NAMALWA (cell line): ENCODE data around the gene USB1.
"Not testable (repeated sequence)": the region's sequence is repeated elsewhere in the genome, so short reads cannot be mapped to it uniquely, and the experiment has no call there.

Source experiments
- DNase-seq: peaks from one replicate; pipeline ENCODE4 v3.0.0-alpha.2; 2015; ENCODE audit warnings: low spot score

The USB1 gene

DNA sequence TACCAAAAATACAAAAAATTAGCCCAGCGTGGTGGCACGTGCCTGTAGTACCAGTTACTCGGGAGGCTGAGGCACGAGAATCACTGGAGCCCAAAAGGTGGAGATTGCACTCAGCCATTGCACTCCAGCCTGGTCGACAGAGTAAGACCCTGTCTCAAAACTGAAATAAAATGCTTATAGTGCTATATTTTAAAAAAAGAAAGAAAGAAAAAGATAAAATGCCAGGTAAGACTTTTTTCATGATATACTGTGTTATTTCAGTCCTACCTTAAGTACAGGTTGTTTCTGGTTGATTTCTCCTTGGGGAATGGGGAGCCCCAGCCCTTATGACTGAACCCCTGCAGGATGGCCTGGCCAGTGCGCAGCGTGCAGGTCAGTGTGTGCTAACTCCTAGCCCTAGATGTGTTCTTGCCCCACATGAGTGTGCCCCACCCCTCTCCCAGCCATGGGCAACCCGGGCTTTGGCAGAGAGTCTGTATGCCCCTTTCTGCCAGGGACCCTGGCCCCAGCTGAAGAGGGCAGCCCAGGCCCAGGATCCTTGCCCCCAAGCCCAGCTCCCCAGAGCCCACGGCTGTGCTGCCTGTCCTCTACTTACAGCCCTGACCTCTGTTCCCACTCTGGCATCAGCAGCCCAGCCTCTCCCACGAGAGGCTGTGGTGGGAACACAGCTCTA is 31.6 kb upstream of the USB1 start:
- DNase-seq: no peak

DNA sequence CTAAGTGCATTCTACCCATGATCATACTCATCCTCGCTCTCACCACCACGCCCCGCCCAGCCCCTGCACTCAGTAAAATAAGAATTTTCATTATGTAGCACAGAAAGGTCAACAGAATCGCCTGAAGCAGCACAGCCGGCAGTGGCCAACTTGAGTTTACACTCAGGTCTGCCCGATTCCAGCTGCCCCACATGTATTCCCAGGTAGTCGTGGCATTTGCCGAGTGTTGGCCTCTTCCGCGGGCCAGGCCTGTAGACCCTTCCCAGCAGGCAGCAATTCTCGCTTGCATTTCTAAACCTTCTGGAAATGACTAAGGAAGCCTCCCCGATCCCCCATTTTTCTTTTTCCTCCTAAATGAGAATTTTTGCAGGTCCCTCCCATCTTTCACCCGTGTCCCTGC is 30.9 kb upstream of the USB1 start:
- no peak for DNase-seq

DNA sequence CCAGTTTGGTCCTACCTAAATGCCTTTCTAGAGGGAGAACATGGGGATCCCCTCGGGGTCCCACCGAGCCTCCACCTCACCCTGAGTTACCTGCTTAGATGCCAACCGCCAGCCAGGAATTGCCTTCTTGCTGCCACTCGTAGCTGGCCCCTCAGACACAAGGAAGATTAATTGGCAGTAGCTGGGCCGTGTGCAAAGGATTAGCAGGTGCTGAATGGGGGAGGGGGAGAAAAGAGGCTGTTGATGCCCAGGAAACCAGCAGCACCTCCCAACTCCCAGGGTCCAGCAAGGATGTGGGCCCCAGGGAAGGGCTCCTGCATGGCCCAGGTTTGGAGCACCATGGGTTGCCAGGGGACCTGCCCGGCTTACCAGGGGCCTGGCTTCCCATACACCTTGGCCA is 30.2 kb upstream of the USB1 start, which contains the start of gene CNGB1:
Gene CNGB1 (minus strand): TSS at position 159 of the 400 bp plus-strand sequence. CDS start 3,842 bp downstream, outside the sequence.
- DNase-seq: no peak

DNA sequence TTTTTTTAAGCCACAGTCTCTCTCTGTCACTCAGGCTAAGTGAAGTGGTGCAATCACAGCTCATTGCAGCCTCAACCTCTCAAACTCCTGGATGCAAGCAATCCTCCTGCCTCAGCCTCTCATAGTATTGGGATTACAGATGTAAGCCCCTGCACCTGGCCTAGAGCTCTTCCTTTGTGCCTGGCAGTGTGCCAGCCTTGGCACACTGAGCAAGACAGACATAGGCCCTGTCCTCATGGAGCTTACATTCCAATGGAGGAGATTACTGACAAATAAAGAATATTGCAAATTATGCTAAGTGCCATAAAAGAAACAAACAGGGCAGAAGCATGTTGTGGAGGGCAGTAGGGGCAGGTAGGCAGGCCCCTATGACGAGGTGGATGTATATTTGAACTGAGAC is 29.4 kb upstream of the USB1 start:
- DNase-seq: no peak

DNA sequence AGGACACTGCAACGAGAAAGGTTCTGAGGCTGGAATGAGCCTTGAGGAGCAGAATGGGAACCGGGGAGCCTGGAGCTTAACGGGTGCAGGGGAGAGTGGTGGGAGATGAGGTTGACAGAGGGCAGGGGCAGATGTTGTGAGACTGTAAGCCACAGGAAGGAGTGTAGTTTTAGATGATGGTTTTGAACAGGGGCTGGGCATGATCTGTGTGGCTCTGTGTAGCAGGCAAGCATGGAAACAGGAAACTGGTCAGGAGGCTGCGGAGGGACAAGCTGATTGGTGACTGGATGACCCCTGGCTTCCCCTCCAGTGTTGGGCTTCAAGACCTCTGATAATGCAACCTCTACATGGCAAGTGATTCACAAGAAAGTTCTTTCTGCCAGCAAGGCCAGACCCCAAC is 28.9 kb upstream of the USB1 start:
- no peak for DNase-seq

DNA sequence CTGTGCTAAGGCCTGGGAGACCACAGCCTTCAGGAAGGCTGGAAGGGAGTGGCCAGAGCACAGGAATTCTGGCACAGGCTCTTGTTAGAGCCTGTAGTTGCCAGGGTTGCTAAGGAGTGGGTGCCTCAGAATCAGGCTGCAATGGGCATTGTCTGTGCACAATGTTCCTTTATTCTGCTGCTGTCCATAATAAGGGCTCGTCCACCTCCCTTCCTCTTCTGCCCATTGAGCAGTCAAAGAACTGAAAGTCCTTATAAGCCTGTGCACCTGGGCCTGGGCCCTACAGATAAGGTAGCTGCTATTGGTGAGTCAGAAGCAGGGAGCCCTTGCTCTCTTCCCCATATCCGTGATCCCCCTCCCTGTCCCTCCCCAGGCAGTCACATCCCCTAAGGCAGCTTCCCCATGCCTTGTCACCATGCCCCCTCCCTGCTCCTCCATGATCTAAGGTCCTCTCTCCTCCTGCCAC is 24.8 kb upstream of the USB1 start:
- DNase-seq: no peak

DNA sequence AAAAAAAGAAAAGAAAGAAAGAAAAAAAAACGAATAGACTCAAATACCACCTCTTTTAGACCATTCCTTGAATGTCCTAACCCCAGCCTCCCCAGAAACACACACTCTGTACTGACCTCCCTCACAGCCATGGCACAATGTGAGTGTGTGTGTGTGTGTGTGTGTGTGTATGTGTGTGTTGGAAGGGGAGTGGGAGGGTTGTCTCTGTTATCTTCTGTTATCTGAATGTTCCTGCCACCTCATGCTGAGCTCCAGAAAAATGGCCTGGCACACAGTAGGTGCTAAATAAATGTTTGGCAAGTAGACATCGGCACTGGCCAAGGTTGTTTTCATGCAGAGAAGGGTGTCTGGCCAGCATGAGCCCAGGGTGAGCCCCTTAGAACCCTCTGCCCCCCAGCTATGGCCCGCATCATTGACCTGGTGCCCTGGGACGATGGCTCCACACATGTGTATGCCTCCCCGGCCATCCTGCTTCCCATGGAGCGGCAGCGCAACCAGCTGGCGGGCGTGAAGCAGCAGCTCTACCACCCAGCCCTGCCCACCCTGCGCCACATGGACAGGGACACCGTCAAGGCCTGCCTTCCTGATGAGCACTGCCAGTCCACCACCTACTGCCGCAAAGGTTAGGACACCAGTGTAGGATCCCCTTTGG is 23.7 kb upstream of the USB1 start:
- no peak for DNase-seq

DNA sequence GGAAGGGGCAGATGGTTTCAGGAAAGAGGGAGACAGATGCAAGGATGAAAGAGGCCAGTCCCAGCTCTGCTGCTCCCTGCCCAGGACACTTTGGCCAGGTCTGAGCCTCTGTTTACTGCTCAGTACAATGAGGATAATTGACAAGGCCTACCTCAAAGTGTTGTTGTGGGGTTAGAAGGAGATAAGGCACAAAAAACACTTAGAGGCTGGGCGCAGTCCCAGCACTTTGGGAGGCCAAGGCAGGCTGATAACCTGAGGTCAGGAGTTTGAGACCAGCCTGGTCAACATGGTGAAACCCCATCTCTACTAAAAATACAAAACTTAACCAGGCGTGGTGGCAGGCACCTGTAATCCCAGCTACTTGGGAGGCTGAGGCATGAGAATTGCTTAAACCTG is 23.1 kb upstream of the USB1 start:
- not testable (repeated sequence) for DNase-seq

DNA sequence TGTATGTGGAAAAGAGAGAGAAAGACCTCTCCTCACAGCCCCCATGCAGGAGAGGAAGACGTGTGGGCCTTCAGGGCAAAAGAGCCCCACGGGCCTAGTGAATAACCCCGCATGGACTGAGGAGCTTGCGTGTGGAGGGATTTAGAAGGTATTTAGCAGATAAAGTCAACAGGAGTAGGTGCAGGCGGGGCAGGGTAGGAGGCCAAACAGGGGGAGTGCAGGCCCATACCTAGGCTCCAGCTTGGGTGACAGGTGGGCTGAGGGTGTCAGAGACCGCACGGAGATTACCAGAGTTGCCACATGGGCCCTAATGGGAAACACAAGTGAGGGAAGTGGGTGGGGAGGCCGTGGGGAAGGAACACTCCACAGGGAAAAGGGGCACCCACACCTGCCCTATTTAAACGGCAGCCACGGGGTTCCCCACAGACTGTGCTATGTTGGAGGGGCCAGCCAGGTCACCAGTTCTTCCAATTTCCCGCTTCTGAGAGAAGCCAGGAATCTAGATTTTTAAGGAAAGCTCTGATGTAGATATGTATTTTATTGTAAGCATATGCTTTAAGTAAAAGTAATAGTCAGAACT is 22.1 kb upstream of the USB1 start:
- no peak for DNase-seq

DNA sequence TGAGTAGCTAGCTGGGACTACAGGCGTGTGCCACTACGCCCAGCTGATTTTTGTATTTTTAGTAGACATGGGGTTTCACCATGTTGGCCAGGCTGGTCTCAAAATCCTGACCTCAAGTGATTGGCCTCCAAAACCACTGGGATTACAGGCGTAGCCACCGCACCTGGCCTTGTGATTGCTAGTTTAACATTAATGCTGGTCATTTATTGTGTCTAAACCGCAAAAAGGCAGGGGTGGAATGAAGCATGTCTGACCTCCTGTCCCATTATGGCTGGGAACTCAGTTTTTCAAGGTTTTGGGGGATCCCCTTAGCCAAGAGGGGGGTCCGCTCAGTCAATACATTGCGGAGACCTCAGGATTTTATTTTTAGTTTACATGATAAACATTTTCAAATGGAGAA is 19.6 kb upstream of the USB1 start:
- DNase-seq: no peak

DNA sequence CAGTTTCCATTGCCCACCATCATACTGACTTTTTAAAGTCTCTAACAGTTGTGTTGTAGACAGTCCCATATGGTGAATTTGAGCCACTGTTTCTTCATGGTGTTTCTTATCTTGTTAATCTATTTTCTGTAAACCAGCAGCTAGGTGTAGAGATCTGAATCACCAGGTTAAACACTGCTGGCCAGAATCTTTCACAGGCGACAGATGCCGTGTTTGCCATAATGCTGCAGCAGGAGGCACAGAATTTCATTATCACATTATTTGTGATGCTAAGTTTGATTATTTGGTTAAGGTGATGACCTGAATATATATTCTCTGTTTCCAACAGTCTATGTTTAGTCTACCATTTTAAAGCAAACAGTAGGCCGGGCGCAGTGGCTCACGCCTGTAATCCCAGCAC is 18.8 kb upstream of the USB1 start:
- DNase-seq: no peak

DNA sequence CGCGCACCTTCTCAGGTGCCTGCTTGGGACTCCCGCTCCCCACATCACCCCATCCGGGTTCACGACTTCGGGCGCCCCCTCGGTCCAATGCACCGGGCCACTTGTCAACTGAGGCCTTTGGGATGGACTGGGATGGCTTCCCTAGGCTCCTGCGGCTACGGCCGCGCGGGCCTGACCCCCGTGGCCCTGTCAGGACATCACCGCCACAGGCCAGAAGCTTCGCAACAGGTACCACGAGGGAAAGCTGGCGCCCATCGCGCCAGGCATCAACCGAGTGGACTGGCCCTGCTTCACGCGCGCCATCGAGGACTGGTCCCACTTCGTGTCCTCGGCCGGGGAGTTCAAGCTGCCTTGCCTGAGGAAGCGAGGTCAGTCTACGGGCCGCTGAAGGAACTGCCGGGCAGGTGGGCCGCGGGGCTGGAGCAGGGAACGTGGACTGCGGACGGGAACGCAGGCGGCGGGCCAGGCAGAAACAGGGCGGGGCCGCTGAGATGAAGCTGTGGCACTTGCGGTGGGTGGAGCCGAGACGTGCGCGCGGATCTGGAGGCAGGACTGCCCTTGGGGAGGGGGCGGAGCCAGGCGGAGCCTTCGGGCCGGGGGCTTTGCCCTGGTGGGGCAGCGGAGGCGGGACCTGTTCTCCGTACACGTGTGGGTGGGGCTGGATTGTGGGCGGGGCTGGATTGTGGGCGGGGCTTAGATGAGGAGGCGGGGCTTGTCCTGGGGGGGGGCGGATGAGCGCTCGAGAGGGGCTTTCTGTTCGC is 16.6 kb upstream of the USB1 start:
- DNase-seq: peak; percentile 89

DNA sequence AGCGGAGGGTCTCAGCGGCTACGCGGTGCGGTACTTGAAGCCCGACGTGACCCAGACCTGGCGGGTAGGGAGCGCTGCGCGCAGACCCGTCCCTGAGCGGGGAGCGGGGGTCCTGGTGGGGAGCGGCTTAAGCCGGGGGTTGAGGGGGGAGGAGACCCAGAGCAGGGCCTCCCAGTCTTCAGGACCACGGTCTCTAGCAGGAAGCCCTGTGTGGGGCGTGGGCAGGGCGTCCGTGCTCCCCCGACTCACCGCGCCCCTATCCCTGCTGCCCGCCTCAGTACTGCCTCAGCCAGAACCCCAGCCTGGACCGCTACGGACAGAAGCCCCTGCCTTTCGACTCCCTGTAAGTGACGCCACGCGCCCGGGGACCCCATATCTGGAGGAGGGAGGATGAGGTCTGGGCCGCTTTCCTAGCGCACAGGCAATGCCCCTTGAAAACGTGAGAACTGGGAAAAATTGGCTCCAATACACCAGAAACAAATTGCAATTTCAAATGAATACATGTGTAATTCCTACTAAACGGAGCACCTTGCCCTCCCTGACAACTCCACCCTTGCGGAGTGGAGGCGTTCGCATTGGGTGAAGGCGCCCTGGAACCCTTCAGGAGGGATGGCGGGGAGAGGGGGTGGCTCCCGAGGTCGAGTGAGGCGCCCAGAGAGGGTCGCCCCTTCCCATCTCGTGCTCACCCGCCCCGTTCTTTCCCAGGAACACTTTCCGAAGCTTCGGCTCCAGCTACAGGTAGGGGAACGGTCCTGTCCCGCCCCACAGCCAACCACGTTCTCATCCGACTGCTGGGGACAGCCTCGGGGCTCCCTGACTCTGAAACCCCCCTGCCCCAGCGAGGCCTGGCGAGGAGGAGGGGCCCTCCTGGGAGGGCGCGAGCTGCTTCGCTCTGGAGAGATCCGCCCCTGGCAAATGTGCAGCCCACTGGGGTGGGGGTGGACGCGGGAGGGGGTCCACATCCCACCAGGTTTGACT is 15.7 kb upstream of the USB1 start:
- DNase-seq: peak; percentile 36

DNA sequence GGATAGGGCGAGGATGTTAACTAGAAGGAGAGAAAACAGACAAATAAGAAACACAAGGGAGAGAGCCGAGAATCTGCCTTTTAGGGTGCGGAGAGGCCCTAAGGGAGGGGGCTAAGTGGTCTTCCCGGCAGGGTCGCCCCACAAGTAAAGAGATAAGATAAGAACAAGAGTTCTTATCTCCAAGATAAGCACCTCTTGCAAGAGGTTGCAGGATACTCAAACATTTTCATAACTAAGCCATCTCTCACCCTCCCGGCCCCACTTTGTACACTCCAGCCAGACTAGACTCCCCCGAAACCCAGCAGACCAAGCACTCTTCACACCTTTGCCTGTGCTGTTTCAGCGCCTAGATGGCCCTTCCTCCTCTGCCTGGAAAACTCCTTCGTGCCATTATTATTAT is 15.0 kb upstream of the USB1 start:
- DNase-seq: no peak

DNA sequence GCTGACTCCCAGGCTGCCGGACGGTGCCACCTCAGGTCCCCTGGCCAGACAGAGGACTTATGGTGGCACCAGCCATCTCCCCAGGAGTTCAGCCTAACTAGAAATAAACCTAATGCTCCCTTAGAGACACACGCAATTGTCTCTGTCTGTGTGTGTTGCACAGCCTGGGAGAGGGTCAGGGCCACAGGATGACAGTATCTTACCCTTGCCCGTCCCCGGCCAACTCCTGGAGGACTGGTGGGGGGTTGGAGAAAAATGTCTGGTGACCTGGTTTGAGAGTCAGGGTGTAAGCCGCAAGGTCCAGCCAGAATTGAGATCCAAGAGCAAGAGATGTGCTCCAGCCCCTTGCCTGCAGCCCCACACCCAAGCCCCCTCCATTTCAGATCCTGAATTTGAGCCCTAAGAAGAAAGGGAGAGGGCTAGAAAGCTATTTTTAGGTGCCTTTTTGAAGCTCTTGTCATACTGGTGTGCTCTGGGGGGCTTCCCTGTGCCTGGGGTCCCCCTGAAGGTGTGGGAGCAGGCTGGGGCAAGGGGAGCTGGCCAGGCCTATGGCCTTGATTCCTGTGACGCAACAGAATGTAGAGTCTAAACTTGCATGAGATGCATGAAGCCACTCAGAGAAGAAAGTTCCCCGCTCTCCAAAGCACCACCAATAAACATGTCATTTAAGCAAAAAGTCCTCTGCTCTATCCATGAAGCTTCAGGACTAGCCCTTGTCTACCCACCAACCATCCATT is 13.6 kb upstream of the USB1 start:
- DNase-seq: no peak

DNA sequence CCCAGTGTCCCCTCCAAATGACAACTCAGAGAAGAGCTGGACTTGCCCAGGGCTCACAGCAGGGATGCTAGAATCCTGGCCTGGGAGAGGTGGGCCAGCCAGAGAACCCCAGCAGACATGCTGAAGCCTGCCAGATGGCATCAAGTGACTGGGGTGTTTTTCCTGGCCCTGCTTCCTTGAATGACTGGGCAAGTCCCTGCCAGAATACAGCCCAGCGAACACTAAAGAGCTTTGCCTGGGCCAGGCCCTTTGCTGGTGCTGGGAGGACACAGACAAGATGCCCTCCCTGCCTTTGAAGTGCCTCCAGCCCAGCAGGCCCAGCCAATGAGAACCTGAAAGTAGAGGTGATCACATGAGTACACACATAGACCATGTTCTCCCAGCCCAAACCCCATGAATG is 12.3 kb upstream of the USB1 start:
- no peak for DNase-seq

DNA sequence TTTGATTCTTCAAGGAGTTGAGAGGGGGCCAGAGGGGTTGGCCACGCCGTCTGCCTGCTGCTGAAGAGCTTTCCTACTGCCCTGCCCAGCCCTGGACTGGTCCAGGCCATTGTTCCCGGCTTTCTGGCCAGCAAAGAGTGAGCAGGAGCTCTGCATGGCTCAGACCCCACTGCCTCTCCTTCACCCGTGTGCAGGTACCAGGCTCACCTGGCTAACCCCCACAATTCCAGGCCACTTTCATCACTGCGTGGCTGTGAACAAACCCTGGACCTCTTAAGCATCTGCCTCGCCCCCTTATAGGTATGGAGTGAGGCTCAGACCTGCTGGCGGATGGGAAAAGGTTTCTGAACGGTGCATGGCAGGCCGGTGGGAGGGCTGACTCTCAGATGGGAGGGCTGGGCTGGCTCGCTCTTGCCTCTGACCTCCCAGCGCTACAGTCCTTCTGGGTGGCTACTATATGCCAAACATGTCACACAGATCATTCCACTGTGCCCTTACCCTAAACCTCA is 9.6 kb upstream of the USB1 start:
- DNase-seq: no peak

DNA sequence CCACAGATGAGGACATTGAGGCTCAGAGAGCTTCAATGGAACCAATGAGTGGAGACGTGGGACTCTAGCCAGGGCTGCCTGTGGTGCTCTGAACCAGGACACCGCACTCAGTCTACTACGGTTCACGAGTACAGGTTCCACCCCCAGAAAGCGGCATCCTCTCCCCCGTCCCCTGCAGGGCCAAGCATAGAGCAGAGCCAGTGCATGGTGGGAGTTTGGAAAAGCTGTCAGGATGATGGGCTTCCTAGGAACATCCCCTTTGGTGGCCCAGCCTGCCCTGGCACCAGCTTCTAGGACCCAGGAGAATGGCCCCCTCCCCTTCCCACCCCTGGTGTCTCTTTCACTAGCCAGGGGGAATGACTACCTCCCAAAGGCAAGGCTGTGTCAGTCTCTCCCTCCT is 9.1 kb upstream of the USB1 start:
- no peak for DNase-seq

DNA sequence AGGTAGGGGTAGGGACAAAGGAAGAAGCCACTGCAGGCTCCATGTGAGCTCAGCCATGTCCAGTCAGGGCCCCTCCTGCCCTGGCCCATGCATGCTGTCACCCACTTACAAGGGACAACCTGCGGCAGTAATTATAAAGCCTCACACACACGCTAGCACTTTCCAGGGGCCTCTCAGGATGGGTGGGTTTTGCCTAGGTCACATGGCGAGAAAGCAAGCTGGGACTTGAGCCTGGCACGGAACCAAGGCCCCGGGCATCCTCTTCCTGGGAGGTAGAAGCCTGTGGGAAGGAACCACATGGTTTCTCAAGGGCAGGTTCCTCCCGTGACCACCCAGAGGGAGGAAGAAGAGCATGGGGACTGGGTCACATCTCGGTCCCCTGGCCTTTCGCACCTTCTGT is 7.8 kb upstream of the USB1 start:
- no peak for DNase-seq

DNA sequence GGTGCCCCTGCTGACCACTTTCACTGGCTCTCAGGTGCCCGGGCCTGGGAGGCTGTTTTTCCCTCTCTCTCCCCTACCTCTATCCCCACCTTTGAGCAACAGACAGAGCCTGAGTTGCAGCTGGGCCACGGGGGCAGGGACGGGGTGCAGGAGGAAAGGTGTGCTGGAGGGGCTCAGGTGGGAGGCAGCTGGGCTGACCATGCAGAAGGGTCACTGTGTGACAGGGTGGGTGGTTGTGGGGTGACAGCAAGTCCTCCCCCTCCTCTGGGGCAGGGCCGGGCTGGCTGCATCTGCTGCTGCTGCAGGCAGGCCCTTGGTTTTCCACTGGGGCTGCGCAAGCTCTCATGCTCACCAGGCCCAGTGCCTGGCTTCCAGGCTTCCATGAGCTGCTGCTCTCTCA is 7.3 kb upstream of the USB1 start:
- DNase-seq: no peak

DNA sequence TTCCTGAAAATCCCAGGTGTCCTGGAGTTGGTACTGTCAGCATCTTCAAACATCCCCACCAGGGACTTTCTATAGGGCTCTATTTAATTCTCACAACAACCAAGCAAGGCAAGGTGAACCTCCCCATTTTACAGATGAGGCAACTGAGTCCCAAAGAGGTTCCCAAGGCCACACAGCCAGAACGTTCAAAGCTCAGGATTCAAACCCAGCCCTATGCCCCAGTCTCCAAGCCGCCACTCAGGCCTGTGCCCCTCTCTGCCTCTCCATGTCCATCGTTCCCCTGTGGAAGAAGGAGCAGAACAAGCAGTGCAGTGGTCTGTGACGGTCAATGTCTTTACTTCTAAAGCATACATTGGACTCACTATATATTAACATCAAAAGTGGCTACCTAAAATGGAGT is 6.8 kb upstream of the USB1 start:
- no peak for DNase-seq
